Body of pancreas (tissue), 4 donors: Measurements from ENCODE around the gene SPAG5. TPM values are rescaled to one million over a fixed set of nuclear protein-coding genes. Genes with fewer than 3 reads are reported as not detected.
"Not testable (repeated sequence)": the region's sequence is repeated elsewhere in the genome, so short reads cannot be mapped to it uniquely, and the experiment has no call there.

Experiments
- ATAC-seq: fragments of 150-250 bp; one replicate; pipeline ENCODE4 v1.9.1; 2016
- DNase-seq, 4 donors: peaks; one replicate each; pipeline ENCODE4 v3.0.0-alpha.2; 2019
- H3K27ac ChIP-seq, 4 donors: fragments of 200-600 bp; sonication (generic); 1 replicate in 3 of 4; 2 replicates in 1 of 4; pipeline versions ENCODE4 v1.5.1 to v1.6.1; 2016 to 2019; ENCODE audit warnings: mild to moderate bottlenecking in 1 of 4, mixed read lengths in 1 of 4, moderate library complexity in 1 of 4
- H3K27me3 ChIP-seq, 2 donors: fragments of 200-600 bp; sonication (generic); one replicate each; pipeline ENCODE4 v1.6.0; 2016; ENCODE audit warnings: mild to moderate bottlenecking in 1 of 2
- H3K36me3 ChIP-seq, 2 donors: fragments of 200-600 bp; sonication (generic); replicated peaks in 1 of 2; 2 replicates each; pipeline ENCODE4 v1.5.1; 2016; ENCODE audit warnings: low read depth in 2 of 2; ENCODE audit not compliant: insufficient read depth in 1 of 2
- H3K4me1 ChIP-seq: fragments of 200-600 bp; sonication (generic); one replicate; pipeline ENCODE4 v1.6.0; 2016
- H3K4me3 ChIP-seq, 2 donors: fragments of 200-600 bp; sonication (generic); 1 replicate in 1 of 2; 2 replicates in 1 of 2; pipeline ENCODE4 v1.5.1; 2016 to 2019
- H3K9me3 ChIP-seq, 3 donors: fragments of 200-600 bp; sonication (generic); 1 replicate in 2 of 3; 2 replicates in 1 of 3; pipeline ENCODE4 v1.5.1; 2016
- POLR2A ChIP-seq, 3 donors: fragments of 450-650 bp; IDR thresholded peaks; one replicate each; pipeline ENCODE4 v1.6.1; 2016; ENCODE audit warnings: antibody characterized with exemption in 3 of 3, mild to moderate bottlenecking in 2 of 3
- WGBS, 2 donors: methylation state at CpG; one replicate each; pipeline ENCODE4 v1.1.5; 2017; 5-methylcytosine and 5-hydroxymethylcytosine counted together
- intact Hi-C: fragments of 100-400 bp; cut with DNase I; formaldehyde crosslinking; loops from one replicate; pipeline ENCODE4 v1.15.1; 2023
- total RNA-seq, 2 donors: library from RNA; depleted of rRNA; stranded (reverse); fragments of >200 nt; gene quantifications; one replicate each; pipeline ENCODE4 v1.1.0, GENCODE V29; 2016
- TF ChIP-seq, protein P1 (sequence below), 7 experiments: fragments of 450-650 bp in 4 of 7; fragments of 200-600 bp in 3 of 7; sonication (generic) in 3 of 7; IDR thresholded peaks; one replicate each; pipeline ENCODE4 v1.5.1; 2016 to 2019; ENCODE audit warnings: antibody characterized with exemption in 7 of 7

Gene SPAG5
- total RNA-seq, 2 donors from 2014 or later = 3.1 TPM; not detected in 1

DNA sequence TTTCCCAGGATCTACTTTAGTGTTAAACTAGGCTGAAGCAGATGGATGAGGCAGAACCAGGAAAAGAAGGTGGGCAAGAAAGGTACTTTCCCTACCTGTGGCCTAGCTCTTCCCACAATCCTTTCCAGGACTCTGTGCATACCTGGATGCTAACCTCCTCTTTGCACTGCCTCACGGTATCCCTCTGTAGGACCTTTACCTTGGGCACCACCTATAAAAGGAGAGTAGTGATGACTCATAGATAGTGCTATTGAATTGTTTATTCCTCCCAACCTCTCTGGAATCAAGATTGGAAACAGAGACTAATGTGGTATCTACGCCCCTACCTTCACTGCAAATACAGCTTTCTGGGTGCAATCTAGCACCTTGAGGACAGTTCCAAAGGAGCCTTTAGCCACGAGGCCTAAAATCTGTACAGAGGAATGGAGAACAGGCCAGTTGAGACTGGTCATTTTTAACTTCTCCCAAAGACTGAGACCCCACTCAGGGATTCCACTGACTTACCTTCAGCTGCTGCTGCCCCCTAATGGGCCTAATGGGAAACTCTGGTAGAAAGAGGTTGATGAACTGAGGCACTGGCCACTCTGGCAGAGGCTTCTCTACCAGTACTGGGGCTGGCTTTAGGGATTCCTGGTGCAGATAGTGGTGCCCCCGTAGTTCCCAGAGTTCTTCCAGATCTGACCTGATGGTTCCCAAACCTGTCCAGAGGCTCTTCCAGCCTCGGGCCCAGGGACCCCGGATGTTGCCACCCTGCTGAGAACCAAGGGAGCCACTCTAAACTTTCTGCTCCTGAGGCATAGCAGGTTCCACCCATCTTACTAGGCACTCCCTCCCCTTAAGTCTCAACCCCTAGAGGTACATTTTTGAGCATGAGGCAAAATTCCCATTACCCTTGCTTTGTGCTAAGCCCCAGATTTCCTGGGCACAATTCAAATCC, 14.4 kb upstream of the SPAG5 start:
- no peaks in the 10 kb centered on the region for H3K27me3 ChIP-seq
- no peaks in the 10 kb centered on the region for H3K9me3 ChIP-seq
- no peak overlapping the region for H3K27ac ChIP-seq
- H3K4me3 ChIP-seq = no peak overlapping the region
- WGBS, 2 donors = 68 to 73% methylated on average over 3 to 6 of the region's 6 CpGs
- intact Hi-C loops = no loop called here
- peak; percentile 31 to 57 (median 36) for DNase-seq
- no peaks in the 10 kb centered on the region for H3K4me1 ChIP-seq
- no peak for TF ChIP-seq POLR2A (IDR thresholded peaks at IDR 0.05)
- TF ChIP-seq, protein P1, sequence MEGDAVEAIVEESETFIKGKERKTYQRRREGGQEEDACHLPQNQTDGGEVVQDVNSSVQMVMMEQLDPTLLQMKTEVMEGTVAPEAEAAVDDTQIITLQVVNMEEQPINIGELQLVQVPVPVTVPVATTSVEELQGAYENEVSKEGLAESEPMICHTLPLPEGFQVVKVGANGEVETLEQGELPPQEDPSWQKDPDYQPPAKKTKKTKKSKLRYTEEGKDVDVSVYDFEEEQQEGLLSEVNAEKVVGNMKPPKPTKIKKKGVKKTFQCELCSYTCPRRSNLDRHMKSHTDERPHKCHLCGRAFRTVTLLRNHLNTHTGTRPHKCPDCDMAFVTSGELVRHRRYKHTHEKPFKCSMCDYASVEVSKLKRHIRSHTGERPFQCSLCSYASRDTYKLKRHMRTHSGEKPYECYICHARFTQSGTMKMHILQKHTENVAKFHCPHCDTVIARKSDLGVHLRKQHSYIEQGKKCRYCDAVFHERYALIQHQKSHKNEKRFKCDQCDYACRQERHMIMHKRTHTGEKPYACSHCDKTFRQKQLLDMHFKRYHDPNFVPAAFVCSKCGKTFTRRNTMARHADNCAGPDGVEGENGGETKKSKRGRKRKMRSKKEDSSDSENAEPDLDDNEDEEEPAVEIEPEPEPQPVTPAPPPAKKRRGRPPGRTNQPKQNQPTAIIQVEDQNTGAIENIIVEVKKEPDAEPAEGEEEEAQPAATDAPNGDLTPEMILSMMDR (IDR thresholded peaks at IDR 0.05) = peak; percentile 44 to 58 (median 47)
- H3K36me3 ChIP-seq = peaks cover 9 to 25% of the 10 kb centered on the region in 2 donors
- ATAC-seq = peak; percentile 35

DNA sequence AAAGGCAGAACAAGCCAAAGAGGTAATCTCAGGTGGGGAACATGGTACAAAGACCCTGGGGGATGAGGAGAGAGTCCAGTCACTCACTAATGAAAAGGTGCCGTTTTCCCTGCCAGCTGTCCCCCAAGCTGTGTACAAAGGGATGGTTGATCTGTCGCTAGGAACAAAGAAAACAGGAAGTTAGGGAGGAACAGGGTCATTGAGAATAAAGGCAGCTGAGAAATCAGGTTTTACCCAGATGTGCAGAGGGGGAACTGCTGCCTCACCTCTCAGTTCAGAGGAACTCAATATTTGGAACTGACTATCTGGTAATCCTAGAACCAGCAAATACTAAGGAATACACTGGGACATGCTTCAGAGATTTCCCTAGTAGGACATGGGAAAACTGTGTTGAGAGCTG, 13.7 kb upstream of the SPAG5 start:
- Histone ChIP-seq H3K36me3 (peaks cover 9 to 22% of the 10 kb centered on the region in 2 donors), H3K4me1 (no peaks in the 10 kb centered on the region), H3K4me3 (no peak overlapping the region), H3K27me3 (no peaks in the 10 kb centered on the region), H3K27ac (no peak overlapping the region), H3K9me3 (no peaks in the 10 kb centered on the region)
- DNase-seq (no peak), ATAC-seq (no peak)
- 50 to 54% methylated on average over 2 of the region's 2 CpGs for WGBS, 2 donors
- intact Hi-C loops = no loop called here
- TF ChIP-seq POLR2A (IDR thresholded peaks at IDR 0.05) = no peak
- TF ChIP-seq, protein P1 (IDR thresholded peaks at IDR 0.05) = no peak

DNA sequence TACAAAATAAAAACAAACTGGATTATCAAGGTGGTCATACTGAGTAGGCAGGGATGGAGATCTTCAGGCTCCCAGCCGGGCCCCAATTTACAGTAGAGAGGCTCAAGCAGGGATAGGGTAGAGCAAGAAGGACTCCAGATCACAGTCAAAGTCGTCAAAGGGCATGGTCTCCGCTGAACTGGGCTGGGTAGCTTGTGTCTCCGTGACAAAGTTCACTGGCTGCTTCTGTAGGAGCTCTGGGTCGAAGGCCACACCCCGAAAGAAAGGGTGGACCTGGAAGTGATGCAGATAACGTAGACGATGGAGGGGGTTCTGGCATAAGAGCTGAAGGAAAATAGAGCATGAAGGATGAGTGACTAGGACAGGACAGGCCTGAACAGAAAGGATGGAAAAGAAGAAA, 11.6 kb upstream of the SPAG5 start:
- ATAC-seq = no peak
- no peak for DNase-seq
- TF ChIP-seq POLR2A (IDR thresholded peaks at IDR 0.05) = no peak
- TF ChIP-seq, protein P1 (IDR thresholded peaks at IDR 0.05) = no peak
- 79 to 85% methylated on average over 8 of the region's 8 CpGs for WGBS, 2 donors
- intact Hi-C loops = no loop called here
- no peaks in the 10 kb centered on the region for H3K4me1 ChIP-seq
- H3K27ac ChIP-seq = no peak overlapping the region
- H3K9me3 ChIP-seq = no peaks in the 10 kb centered on the region
- H3K27me3 ChIP-seq = no peaks in the 10 kb centered on the region
- no peak overlapping the region for H3K4me3 ChIP-seq
- H3K36me3 ChIP-seq = peaks cover 5 to 6% of the 10 kb centered on the region in 2 donors

DNA sequence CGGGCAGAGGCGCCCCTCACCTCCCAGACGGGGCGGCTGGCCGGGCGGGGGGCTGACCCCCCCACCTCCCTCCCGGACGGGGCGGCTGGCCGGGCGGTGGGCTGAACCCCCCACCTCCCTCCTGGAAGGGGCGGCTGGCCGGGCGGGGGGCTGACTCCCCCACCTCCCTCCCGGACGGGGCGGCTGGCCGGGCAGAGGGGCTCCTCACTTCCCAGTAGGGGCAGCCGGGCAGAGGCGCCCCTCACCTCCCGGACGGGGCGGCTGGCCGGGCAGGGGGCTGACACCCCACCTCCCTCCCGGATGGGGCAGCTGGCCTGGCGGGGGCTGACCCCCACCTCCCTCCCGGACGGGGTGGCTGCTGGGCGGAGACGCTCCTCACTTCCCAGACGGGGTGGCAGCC, 5.2 kb upstream of the SPAG5 start:
- ATAC-seq, H3K27me3 ChIP-seq, H3K9me3 ChIP-seq, H3K4me3 ChIP-seq, H3K36me3 ChIP-seq, H3K27ac ChIP-seq, intact Hi-C loops, DNase-seq: not testable (repeated sequence)
- peaks cover 11% of the 10 kb centered on the region for H3K4me1 ChIP-seq
- WGBS, 2 donors = 93 to 97% methylated on average over 4 to 5 of the region's 31 CpGs

DNA sequence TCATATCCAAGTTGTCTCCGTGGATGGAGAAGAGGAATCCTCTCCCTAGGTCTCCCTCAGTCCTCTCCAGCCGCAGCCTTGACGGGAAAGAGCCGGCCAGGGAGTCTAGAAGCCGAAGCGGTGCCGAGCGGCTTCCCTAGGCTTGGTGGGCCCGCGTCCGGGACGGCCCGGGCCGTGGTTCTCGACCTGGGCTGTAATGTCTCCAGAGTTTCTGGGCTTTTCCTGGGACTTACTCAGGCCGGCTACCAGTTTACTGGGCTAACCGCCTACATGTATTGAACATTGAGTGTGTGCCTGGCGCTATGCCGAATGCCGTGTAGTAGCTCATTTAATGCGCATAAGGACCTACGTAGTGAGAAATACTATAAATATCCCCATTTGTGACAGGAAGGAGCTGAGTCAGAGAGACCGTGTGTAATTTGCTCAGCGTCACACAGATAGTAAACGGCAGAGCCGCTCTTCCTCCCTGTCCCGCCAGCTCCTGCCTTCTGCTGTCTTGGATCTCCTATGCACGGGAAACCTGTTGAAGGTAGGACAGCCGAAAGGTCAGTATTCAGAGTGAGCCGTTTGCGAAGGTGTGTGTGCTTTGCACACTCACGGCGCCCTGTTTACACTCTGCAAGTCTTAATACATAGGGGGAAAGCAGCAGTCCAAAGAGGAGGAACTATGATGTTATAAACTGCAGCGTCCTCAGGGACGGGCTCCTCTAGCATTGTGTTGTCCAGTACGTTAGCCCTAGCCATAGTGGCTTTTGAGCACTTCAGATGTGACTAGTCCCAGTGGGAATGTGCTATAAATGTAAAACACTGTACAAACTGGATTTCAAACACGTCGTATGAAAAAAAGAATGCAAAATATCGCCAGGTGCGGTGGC, 723 bp upstream of the SPAG5 start:
- intact Hi-C loops = no loop called here
- H3K27ac ChIP-seq = peak overlapping the region; percentile 66 to 95 (median 80)
- no peaks in the 10 kb centered on the region for H3K36me3 ChIP-seq
- peak overlapping the region; percentile 19 to 62 for H3K4me3 ChIP-seq
- no peaks in the 10 kb centered on the region for H3K9me3 ChIP-seq
- peaks cover 20% of the 10 kb centered on the region for H3K4me1 ChIP-seq
- no peaks in the 10 kb centered on the region for H3K27me3 ChIP-seq
- TF ChIP-seq, protein P1 (IDR thresholded peaks at IDR 0.05) = no peak
- peak in 2 of 3 donors; percentile 20 to 43 for TF ChIP-seq POLR2A (IDR thresholded peaks at IDR 0.05)
- ATAC-seq (peak; percentile 51), DNase-seq (peak; percentile 70 to 84 (median 73))
- 10 to 13% methylated on average over 23 to 40 of the region's 40 CpGs for WGBS, 2 donors
